ENCODE data around the gene KRTAP10-2.
"Not testable (repeated sequence)": the region's sequence is repeated elsewhere in the genome, so short reads cannot be mapped to it uniquely, and the experiment has no call there.

The KRTAP10-2 gene

DNA sequence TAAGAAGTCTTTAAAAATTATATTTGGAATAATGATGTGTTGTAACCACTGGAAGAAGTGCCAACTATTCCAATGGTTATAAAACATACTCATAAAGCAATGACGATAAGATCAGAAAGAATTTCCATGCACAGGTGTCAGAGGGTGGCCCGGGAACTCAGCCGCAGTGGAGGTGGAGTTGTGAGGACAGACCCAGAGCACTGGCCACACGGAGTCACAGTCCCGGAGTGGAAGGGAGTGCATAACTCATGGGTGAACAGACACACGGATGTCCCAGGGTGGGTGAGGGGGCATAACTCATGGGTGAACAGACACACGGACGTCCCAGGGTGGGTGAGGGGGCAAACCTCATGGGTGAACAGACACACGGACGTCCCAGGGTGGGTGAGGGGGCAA, 24.7 kb upstream of the KRTAP10-2 start:
- Histone ChIP-seq H3K36me3 (ENCODE audit: control insufficient read depth, insufficient read depth, low read length) (no peaks in the 10 kb centered on the region), H3K27ac (no peak overlapping the region), H3K9ac (no peak overlapping the region), H2AFZ (no peak overlapping the region), H3K27me3 (ENCODE audit: control insufficient read depth, insufficient read depth, low read length) (no peaks in the 10 kb centered on the region), H3K79me2 (no peaks in the 10 kb centered on the region), H3K4me1 (no peaks in the 10 kb centered on the region), H3K4me2 (ENCODE audit: low read length) (no peak overlapping the region), H3K4me3 (ENCODE audit: low read depth, low read length) (no peak overlapping the region), H3K9me3 (ENCODE audit: control insufficient read depth, low read length) (no peaks in the 10 kb centered on the region)
- TF ChIP-seq, protein P1, sequence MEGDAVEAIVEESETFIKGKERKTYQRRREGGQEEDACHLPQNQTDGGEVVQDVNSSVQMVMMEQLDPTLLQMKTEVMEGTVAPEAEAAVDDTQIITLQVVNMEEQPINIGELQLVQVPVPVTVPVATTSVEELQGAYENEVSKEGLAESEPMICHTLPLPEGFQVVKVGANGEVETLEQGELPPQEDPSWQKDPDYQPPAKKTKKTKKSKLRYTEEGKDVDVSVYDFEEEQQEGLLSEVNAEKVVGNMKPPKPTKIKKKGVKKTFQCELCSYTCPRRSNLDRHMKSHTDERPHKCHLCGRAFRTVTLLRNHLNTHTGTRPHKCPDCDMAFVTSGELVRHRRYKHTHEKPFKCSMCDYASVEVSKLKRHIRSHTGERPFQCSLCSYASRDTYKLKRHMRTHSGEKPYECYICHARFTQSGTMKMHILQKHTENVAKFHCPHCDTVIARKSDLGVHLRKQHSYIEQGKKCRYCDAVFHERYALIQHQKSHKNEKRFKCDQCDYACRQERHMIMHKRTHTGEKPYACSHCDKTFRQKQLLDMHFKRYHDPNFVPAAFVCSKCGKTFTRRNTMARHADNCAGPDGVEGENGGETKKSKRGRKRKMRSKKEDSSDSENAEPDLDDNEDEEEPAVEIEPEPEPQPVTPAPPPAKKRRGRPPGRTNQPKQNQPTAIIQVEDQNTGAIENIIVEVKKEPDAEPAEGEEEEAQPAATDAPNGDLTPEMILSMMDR (IDR thresholded peaks at IDR 0.05) = no peak

DNA sequence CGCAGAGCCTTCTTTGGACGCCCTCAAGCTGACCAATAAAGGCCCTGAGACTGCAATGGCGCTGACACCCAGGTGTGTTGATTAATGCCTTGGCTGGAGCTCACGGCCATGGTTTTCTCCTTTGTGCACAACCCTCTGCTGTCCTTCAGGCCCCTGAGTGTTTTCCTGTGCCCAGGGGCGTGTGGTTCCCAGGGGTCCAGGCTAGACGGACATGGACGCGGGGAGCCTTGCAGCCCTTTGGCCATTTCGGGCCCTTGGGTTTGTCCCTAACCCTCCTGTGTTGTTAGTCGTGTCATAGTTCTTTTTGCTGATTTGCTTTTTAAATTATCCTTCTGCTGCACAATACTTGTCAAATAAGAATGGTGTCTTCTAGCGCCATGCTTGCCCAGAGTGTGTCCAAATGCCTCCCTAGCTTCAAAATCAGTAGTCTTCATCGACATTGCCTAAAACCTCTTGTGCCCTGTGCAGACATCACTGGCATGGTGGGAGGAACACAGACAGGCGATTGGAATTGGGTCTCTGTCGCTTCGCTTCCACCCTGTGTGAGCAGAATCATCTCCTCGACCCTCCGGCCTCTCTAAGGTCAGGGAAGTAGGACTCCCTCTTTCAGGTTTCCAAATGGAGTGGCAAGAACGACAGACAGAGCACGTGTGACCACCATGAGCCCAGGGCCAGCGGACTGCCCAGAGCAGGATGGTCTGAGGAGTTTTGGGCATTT, 24.2 kb upstream of the KRTAP10-2 start:
- H3K4me2 ChIP-seq (ENCODE audit: low read length) = no peak overlapping the region
- no peaks in the 10 kb centered on the region for H3K79me2 ChIP-seq
- H3K9ac ChIP-seq = no peak overlapping the region
- H3K27ac ChIP-seq = no peak overlapping the region
- H3K27me3 ChIP-seq (ENCODE audit: control insufficient read depth, insufficient read depth, low read length) = no peaks in the 10 kb centered on the region
- H3K9me3 ChIP-seq (ENCODE audit: control insufficient read depth, low read length) = no peaks in the 10 kb centered on the region
- H2AFZ ChIP-seq = no peak overlapping the region
- H3K36me3 ChIP-seq (ENCODE audit: control insufficient read depth, insufficient read depth, low read length) = no peaks in the 10 kb centered on the region
- no peaks in the 10 kb centered on the region for H3K4me1 ChIP-seq
- no peak overlapping the region for H3K4me3 ChIP-seq (ENCODE audit: low read depth, low read length)
- TF ChIP-seq, protein P1 (IDR thresholded peaks at IDR 0.05) = no peak

DNA sequence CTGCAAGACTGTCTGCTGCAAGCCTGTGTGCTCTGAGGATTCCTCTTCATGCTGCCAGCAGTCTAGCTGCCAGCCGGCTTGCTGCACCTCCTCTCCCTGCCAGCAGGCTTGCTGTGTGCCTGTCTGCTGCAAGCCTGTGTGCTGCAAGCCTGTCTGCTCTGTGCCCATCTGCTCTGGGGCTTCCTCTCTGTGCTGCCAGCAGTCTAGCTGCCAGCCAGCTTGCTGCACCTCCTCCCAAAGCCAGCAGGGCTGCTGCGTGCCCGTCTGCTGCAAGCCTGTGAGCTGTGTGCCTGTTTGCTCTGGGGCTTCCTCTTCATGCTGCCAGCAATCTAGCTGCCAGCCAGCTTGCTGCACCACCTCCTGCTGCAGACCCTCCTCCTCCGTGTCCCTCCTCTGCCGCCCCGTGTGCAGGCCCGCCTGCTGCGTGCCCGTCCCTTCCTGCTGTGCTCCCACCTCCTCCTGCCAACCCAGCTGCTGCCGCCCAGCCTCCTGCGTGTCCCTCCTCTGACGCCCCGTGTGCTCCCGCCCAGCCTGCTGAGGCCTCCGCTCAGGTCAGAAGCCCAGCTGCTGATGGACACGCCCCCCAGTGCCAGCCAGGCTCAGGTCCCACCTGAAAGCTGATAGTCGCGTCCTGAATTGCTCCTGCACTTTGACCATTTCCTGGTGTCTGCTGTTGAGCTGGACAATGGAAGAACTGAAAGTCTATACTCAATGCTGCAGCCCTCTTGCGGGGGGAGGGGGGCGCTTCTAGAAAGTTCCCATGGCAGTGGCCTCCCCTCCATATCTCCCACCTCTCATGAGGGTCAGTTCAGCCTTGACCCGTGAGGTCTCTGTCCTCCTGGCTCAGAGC, 23.4 kb upstream of the KRTAP10-2 start:
- Histone ChIP-seq H3K9me3 (ENCODE audit: control insufficient read depth, low read length) (no peaks in the 10 kb centered on the region), H3K79me2 (no peaks in the 10 kb centered on the region), H3K9ac (no peak overlapping the region), H3K4me2 (ENCODE audit: low read length) (no peak overlapping the region), H3K4me3 (ENCODE audit: low read depth, low read length) (no peak overlapping the region), H2AFZ (no peak overlapping the region), H3K27me3 (ENCODE audit: control insufficient read depth, insufficient read depth, low read length) (no peaks in the 10 kb centered on the region), H3K27ac (no peak overlapping the region), H3K4me1 (no peaks in the 10 kb centered on the region), H3K36me3 (ENCODE audit: control insufficient read depth, insufficient read depth, low read length) (no peaks in the 10 kb centered on the region)
- TF ChIP-seq, protein P1 (IDR thresholded peaks at IDR 0.05) = no peak

DNA sequence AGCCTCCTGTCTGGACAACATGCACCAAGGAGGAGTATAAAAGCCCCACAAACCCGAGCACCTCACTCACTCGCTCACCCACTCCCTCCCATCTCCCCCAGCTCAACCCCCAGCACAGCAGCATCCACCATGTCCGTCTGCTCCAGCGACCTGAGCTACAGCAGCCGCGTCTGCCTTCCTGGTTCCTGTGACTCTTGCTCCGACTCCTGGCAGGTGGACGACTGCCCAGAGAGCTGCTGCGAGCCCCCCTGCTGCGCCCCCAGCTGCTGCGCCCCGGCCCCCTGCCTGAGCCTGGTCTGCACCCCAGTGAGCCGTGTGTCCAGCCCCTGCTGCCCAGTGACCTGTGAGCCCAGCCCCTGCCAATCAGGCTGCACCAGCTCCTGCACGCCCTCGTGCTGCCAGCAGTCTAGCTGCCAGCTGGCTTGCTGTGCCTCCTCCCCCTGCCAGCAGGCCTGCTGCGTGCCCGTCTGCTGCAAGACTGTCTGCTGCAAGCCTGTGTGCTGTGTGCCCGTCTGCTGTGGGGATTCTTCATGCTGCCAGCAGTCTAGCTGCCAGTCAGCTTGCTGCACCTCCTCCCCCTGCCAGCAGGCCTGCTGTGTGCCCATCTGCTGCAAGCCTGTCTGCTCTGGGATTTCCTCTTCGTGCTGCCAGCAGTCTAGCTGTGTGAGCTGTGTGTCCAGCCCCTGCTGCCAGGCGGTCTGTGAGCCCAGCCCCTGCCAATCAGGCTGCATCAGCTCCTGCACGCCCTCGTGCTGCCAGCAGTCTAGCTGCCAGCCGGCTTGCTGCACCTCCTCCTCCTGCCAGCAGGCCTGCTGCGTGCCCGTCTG, 22.5 kb upstream of the KRTAP10-2 start, which contains the start of gene KRTAP10-4:
TSS of gene KRTAP10-4 (plus strand) at position 100 of the 827 bp plus-strand sequence. CDS start at position 130, 30 bp downstream.
- not testable (repeated sequence) for H3K4me3 ChIP-seq (ENCODE audit: low read depth, low read length); H3K4me2 ChIP-seq (ENCODE audit: low read length); H3K36me3 ChIP-seq (ENCODE audit: control insufficient read depth, insufficient read depth, low read length); H3K9ac ChIP-seq; H2AFZ ChIP-seq; H3K27ac ChIP-seq; H3K9me3 ChIP-seq (ENCODE audit: control insufficient read depth, low read length); H3K4me1 ChIP-seq; H3K27me3 ChIP-seq (ENCODE audit: control insufficient read depth, insufficient read depth, low read length); H3K79me2 ChIP-seq

Measured in parathyroid adenoma (tissue), 2 donors.